Skeletal muscle satellite cell (primary cell): Measurements from ENCODE around the gene SEPTIN10. TPM values are rescaled to one million over a fixed set of nuclear protein-coding genes. Genes with fewer than 3 reads are reported as not detected.
A peak's percentile ranks its signal among the peaks of the same experiment; 100 is the strongest.

Source experiments
- H3K27me3 ChIP-seq: 2 replicates; pipeline ENCODE4 v1.7.0; 2013; ENCODE audit warnings: low read length; ENCODE audit not compliant: control insufficient read depth, insufficient read depth
- H3K36me3 ChIP-seq: 2 replicates; pipeline ENCODE4 v1.7.0; 2013; ENCODE audit warnings: mild to moderate bottlenecking, control low read depth, low read length; ENCODE audit not compliant: insufficient read depth
- H3K4me1 ChIP-seq: 2 replicates; pipeline ENCODE4 v1.7.0; 2013; ENCODE audit warnings: low read length; ENCODE audit not compliant: control insufficient read depth, insufficient read depth
- H3K4me2 ChIP-seq: 2 replicates; pipeline ENCODE4 v1.7.0; 2013; ENCODE audit warnings: mild to moderate bottlenecking, low read length
- H3K4me3 ChIP-seq: 2 replicates; pipeline ENCODE4 v1.7.0; 2013; ENCODE audit warnings: low read length
- H3K9ac ChIP-seq: 2 replicates; pipeline ENCODE4 v1.7.0; 2013; ENCODE audit warnings: mild to moderate bottlenecking, low read depth, low read length, moderate library complexity
- H3K9me3 ChIP-seq: replicated peaks from 2 replicates; pipeline ENCODE4 v1.7.0; 2013; ENCODE audit warnings: mild to moderate bottlenecking, control low read depth, low read length
- total RNA-seq: library from RNA; depleted of rRNA; stranded (reverse); fragments of >200 nt; gene quantifications from 2 replicates; pipeline ENCODE4 v1.2.3, GENCODE V29; 2012; rRNA removed

The SEPTIN10 gene
- total RNA-seq, result 44.1 and 61.6 TPM in 2 replicates

DNA sequence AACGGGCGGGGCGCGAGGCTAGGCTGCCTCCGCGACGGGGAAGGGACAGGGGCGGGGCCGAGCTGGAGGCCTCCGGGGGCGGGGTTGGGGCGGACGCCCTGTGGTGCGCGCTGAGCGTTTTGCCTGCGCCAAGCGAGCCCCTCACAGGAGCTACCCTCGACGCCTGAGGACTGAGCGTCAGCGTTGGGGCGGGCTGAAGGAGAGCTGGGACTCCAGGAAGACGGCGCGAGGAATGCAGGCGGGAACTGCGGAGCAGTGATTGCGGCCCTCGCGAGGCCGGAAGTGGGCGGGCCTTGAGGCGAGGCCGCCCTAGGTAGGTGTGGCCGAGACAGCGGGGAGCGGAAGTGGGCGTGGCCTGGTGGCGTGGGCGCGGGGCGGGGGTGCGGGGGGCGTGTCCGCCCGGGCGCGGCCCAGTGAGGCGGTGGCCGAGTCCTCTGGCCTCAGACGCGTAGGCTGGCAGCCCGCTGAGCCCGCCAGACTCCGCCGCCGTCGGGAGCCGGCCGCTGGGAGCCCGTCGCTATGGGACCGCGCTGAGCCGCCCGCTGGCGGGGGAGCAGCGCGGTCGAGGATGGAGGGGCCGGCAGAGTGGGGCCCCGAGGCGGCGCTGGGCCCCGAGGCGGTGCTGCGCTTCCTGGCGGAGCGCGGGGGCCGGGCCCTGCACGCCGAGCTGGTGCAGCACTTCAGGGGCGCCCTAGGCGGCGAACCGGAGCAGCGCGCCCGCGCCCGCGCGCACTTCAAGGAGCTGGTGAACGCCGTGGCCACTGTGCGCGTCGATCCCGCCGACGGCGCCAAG lies at the start of gene SEPTIN10, which contains the start of gene SOWAHC:
Gene SEPTIN10 (minus strand): TSS at position 45 of the 793 bp plus-strand sequence. CDS start 139 bp downstream, outside the sequence.
Gene SOWAHC (plus strand): TSS at position 443 of the 793 bp plus-strand sequence. CDS start 126 bp downstream, at position 569.
- Histone ChIP-seq H3K36me3 (no peaks in the 10 kb centered on the region), H3K9me3 (no peaks in the 10 kb centered on the region), H3K4me2 (peak within 1 kb of the TSS; percentile 82), H3K27me3 (no peaks in the 10 kb centered on the region), H3K4me3 (peak within 1 kb of the TSS; percentile 87), H3K4me1 (peaks cover 36% of the 10 kb centered on the region), H3K9ac (peak within 1 kb of the TSS; percentile 94)

DNA sequence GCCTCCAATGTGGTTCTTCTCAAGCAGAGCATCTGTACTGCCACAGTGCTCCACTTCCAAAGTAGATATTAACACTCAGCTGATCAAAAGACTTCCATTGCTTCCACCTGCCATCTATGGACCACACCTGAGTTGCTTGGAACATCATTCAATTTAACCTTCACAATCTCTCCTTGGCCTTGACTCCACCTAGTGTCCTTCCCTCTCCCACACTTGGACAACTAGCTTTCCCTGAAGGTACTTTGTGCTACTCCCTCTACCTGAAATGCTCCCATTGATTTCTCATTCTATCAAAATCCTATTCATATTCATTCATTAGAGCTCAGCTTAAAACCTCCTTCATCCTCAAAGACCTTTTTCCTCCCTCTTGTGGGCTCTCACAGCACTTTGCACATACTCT lies 49.1 kb upstream of the SEPTIN10 start:
- Histone ChIP-seq H3K36me3 (no peaks in the 10 kb centered on the region), H3K9me3 (no peaks in the 10 kb centered on the region), H3K27me3 (peaks cover 62% of the 10 kb centered on the region), H3K9ac (no peak overlapping the region), H3K4me1 (no peaks in the 10 kb centered on the region), H3K4me2 (no peak overlapping the region), H3K4me3 (no peak overlapping the region)

- Histone ChIP-seq H3K4me1 (no peaks in the 10 kb centered on the region), H3K4me2 (no peak overlapping the region), H3K9ac (no peak overlapping the region), H3K9me3 (no peaks in the 10 kb centered on the region), H3K27me3 (peaks cover 58% of the 10 kb centered on the region), H3K36me3 (no peaks in the 10 kb centered on the region), H3K4me3 (no peak overlapping the region)
Measured at GRCh38 chr2:109660046-109660860, 46.5 kb upstream of the SEPTIN10 start.

DNA sequence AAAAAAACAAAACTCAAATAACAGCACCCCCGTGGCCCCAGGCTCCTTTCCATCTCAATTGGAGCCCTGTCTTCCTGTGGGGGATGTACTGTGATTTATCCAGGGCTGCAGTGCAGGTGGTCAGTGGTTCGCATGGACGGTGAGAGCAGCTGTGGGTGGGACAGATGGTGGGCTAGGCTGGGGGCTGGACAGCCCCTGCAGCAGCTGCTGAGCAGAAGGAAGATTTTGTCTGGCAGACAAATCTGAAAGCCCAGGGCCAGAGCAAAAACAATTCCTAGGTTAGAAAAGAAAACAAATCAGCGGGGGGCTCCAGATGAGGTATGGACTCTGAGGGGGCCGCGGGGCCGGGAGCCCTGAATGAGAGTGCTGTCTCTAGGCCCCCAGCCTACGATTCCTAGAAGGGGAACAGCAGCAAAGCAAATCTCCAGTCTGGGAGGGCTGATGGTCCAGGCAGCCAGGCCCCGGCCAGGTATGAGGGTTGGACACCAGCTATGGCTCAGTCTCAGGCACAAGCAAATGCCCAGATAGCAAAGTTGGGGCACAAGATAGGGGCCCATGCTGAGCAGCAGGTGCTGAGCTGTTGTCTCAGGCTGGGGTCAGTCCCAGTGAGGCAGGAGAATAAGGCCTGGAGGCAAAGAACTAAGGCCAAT lies 45.8 kb upstream of the SEPTIN10 start:
- no peak overlapping the region for H3K4me3 ChIP-seq
- no peaks in the 10 kb centered on the region for H3K9me3 ChIP-seq

GRCh38 chr2:109655287-109655686 lies 41.5 kb upstream of the SEPTIN10 start:
- Histone ChIP-seq H3K9me3 (no peaks in the 10 kb centered on the region), H3K4me3 (no peak overlapping the region), H3K4me1 (no peaks in the 10 kb centered on the region), H3K4me2 (no peak overlapping the region), H3K36me3 (no peaks in the 10 kb centered on the region), H3K27me3 (peaks cover 51% of the 10 kb centered on the region), H3K9ac (no peak overlapping the region)

More for the DNA sequence above, 45.8 kb upstream of the SEPTIN10 start:
- Histone ChIP-seq H3K4me1 (no peaks in the 10 kb centered on the region), H3K27me3 (peaks cover 59% of the 10 kb centered on the region), H3K36me3 (no peaks in the 10 kb centered on the region), H3K9ac (no peak overlapping the region), H3K4me2 (no peak overlapping the region)

DNA sequence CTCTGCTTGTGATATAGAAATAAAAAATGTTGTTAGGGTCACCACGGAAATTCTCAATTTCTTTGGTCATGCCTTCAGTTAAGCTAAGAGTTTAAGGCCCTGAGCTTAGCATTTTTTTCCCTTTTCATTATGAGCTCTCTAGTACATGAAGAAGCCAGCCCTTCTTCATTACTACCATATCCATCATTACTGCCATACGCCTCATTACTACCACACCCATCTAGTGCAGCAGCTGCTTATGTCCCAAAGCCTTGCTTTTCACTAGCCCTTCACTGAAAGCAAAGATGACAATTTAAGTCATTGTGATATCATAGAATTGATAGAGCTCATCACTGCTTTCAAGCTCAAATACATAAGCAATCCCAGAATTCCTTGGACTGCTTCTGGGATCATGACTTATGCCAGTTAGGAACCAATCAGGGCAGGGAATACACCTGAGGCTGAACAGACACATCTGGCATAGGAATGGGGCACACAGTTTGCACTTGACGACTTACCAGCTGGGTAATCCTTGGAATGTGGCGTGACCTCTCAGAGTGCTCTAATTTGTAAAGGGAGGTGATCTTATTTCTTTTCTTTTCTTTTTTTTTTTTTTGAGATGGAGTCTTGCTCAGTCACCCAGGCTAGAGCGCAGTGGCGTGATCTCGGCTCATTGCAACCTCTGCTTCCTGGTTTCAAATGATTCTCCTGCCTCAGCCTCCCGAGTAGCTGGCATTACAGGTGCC lies 40.7 kb upstream of the SEPTIN10 start:
- Histone ChIP-seq H3K9ac (no peak overlapping the region), H3K9me3 (no peaks in the 10 kb centered on the region), H3K4me1 (no peaks in the 10 kb centered on the region), H3K27me3 (peaks cover 47% of the 10 kb centered on the region), H3K4me2 (no peak overlapping the region), H3K36me3 (no peaks in the 10 kb centered on the region), H3K4me3 (no peak overlapping the region)

DNA sequence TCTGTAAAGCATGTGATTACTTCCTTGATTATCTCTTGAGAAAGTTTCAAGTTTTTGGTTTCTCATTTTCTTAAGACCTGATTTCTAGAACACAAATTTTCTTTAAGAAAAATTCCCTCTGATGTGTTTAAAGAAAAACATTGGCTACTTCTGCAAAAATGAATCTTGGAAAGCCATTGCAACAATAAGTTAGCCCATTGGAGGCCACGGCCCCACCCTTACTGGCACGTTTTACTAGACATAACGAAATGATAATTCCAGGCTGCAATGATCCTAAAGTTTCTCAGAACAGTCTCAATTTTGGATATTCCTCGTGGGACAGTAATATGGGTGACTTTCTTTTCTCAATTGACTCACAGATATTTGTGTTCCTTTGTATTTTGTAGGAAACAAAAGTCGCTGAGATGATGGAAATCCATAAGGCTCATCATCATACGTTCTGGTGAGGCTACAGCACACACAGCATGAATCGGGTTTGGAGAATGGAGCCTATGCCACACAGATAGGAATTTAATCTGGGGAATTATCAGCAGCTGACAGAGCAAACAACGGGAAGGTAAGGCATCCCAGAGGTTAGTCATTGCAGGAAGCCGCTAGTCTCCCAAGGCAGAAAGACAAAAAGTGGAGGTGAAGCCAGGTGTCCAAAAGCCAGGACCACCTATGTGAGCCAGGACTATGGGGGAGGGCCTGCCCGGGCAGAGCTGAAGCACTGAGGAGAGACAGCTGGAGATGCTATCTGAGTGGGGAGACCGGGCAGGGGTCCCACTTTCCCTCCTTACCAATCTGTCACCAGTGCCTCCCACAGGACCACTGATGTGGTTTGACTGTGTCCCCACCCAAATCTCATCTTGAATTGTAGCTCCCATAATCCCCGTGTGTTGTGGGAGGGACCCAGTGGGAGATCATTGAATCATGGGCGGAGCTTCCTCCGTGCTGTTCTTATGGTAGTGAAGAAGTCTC lies 36.2 kb upstream of the SEPTIN10 start:
- no peaks in the 10 kb centered on the region for H3K4me1 ChIP-seq
- no peak overlapping the region for H3K4me2 ChIP-seq
- no peak overlapping the region for H3K4me3 ChIP-seq
- peaks cover 35% of the 10 kb centered on the region for H3K27me3 ChIP-seq
- H3K36me3 ChIP-seq, result no peaks in the 10 kb centered on the region
- no peak overlapping the region for H3K9ac ChIP-seq
- H3K9me3 ChIP-seq, result no peaks in the 10 kb centered on the region

DNA sequence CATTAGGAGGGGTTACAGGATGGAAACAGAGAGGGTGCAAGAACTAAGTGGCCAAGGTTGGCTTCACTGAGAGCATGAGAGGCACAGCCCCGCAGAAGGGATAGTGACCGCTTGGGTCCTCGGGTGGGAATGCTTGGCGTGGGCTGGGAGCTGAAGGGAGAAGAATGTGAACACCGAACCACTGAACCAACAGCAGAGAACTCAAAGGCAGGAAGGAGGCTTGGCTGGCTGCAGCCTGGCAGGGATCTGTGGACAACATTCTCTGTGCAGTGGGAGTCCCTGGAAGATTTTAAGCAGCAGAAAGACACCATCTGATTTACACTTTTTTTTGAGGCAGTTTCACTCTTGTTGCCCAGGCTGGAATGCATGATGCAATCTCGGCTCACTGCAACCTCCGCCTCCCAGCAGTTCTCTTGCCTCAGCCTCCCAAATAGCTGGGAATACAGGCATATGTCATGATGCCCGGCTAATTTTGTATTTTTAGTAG lies 34.3 kb upstream of the SEPTIN10 start:
- peaks cover 28% of the 10 kb centered on the region for H3K27me3 ChIP-seq
- H3K9ac ChIP-seq, result no peak overlapping the region
- H3K4me2 ChIP-seq, result no peak overlapping the region
- H3K36me3 ChIP-seq, result no peaks in the 10 kb centered on the region
- no peak overlapping the region for H3K4me3 ChIP-seq
- H3K4me1 ChIP-seq, result no peaks in the 10 kb centered on the region
- H3K9me3 ChIP-seq, result no peaks in the 10 kb centered on the region

DNA sequence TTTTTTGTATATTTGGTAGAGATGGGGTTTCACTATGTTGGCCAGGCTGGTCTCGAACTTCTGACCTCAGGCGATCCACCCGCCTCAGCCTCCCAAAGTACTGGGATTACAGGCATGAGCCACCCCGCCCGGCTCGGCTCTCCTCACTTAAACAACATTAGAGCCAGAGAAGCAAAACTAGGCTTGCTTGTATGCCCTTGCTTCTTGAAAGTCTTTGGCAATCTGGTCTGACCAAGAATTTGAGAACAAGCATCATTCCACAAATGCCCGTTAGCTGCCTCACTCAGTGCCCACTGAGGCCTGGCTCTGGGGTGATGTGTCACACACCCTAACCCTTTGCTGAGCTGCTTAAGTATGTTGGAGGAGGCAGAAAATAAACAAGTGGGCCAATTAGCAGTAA lies 33.9 kb upstream of the SEPTIN10 start:
- no peak overlapping the region for H3K4me2 ChIP-seq
- H3K4me3 ChIP-seq, result no peak overlapping the region
- H3K4me1 ChIP-seq, result no peaks in the 10 kb centered on the region
- H3K27me3 ChIP-seq, result peaks cover 28% of the 10 kb centered on the region
- H3K9me3 ChIP-seq, result no peaks in the 10 kb centered on the region
- H3K9ac ChIP-seq, result no peak overlapping the region
- H3K36me3 ChIP-seq, result no peaks in the 10 kb centered on the region

GRCh38 chr2:109646961-109647360 lies 33.2 kb upstream of the SEPTIN10 start:
- no peak overlapping the region for H3K9ac ChIP-seq
- no peak overlapping the region for H3K4me2 ChIP-seq
- H3K27me3 ChIP-seq, result peaks cover 25% of the 10 kb centered on the region
- no peak overlapping the region for H3K4me3 ChIP-seq
- no peaks in the 10 kb centered on the region for H3K9me3 ChIP-seq
- H3K36me3 ChIP-seq, result no peaks in the 10 kb centered on the region
- no peaks in the 10 kb centered on the region for H3K4me1 ChIP-seq
